Midbrain (tissue), 1 donor: Measurements from ENCODE around the gene POLA1.

Experiments used
- DNase-seq: peaks from one replicate; lab custom pipeline; 2025; lab: John Stamatoyannopoulos, UW

POLA1 gene

GRCh38 chrX:24969812-24970211 lies 276.1 kb downstream of the POLA1 start:
- no peak for DNase-seq

GRCh38 chrX:24979081-24979480 lies 285.4 kb downstream of the POLA1 start:
- DNase-seq, result no peak

- no peak for DNase-seq
Observed at GRCh38 chrX:24981030-24981429, 287.3 kb downstream of the POLA1 start.

GRCh38 chrX:24982306-24982965 lies 288.7 kb downstream of the POLA1 start:
- no peak for DNase-seq

- no peak for DNase-seq
Observed at GRCh38 chrX:24983931-24984330, 290.2 kb downstream of the POLA1 start.

- DNase-seq, result no peak
Observed at GRCh38 chrX:24985120-24985519, 291.4 kb downstream of the POLA1 start.

GRCh38 chrX:24987731-24988130 lies 294.0 kb downstream of the POLA1 start:
- DNase-seq, result no peak

GRCh38 chrX:24988314-24988713 lies 294.6 kb downstream of the POLA1 start:
- no peak for DNase-seq

- DNase-seq, result no peak
Observed at GRCh38 chrX:24990535-24990934, 296.8 kb downstream of the POLA1 start.

GRCh38 chrX:24993879-24994278 lies 300.2 kb downstream of the POLA1 start:
- no peak for DNase-seq

- DNase-seq, result no peak
Observed at GRCh38 chrX:24996096-24996709, 302.5 kb downstream of the POLA1 start.

- DNase-seq, result no peak
Observed at GRCh38 chrX:24999511-24999910, 305.8 kb downstream of the POLA1 start.

GRCh38 chrX:25001808-25002660 lies 308.3 kb downstream of the POLA1 start:
- no peak for DNase-seq

- no peak for DNase-seq
Observed at GRCh38 chrX:25002661-25003020, 308.9 kb downstream of the POLA1 start.

- DNase-seq, result no peak
Observed at GRCh38 chrX:25003066-25003849, 309.5 kb downstream of the POLA1 start.

GRCh38 chrX:25004040-25004439 lies 310.3 kb downstream of the POLA1 start:
- DNase-seq, result no peak

GRCh38 chrX:25004485-25005032 lies 310.8 kb downstream of the POLA1 start:
- DNase-seq, result no peak

- DNase-seq, result no peak
Observed at GRCh38 chrX:25005034-25005381, 311.3 kb downstream of the POLA1 start.

GRCh38 chrX:25005382-25006185 lies 311.9 kb downstream of the POLA1 start:
- DNase-seq, result no peak

- no peak for DNase-seq
Observed at GRCh38 chrX:25006586-25007058, 312.9 kb downstream of the POLA1 start.
